SK-N-SH (cell line): ENCODE measurements around the gene CENPT. TPM values are rescaled to one million over a fixed set of nuclear protein-coding genes. Genes with fewer than 3 reads are reported as not detected.

Experiments used
- CTCF ChIA-PET: fragments of 300-600, 350-600 bp; formaldehyde crosslinking; extraction: SDS; loops from one replicate; lab custom pipeline; 2021; lab: Yijun Ruan, JAX
- POLR2A ChIA-PET: fragments of 350-600 bp; sonication (Branson Sonifier 250); formaldehyde crosslinking; extraction: SDS; loops from one replicate; lab custom pipeline; 2020; ENCODE audit warnings: antibody characterized with exemption, inconsistent platforms; lab: Yijun Ruan, JAX
- DNase-seq: peaks from one replicate; pipeline ENCODE4 v3.0.0; 2012
- H2AFZ ChIP-seq: fragments of 200-600 bp; sonication (generic); 2 replicates; pipeline ENCODE4 v1.8.1; 2016; ENCODE audit warnings: antibody characterized with exemption, mild to moderate bottlenecking, low read depth
- H3F3A ChIP-seq: fragments of 200-600 bp; sonication (generic); replicated peaks from 2 replicates; pipeline ENCODE3; 2016; ENCODE audit warnings: antibody characterized with exemption, mild to moderate bottlenecking; ENCODE audit not compliant: insufficient read depth
- H3K27ac ChIP-seq, 2 experiments: fragments of 200-500 bp in 1 of 2; fragments of 200-600 bp in 1 of 2; sonication (Bioruptor generic) in 1 of 2; sonication (generic), shearing (Covaris generic) in 1 of 2; 2 replicates each; pipeline versions ENCODE4 v1.5.1 to v1.6.1; 2014 to 2016; ENCODE audit warnings: low read depth in 2 of 2, inconsistent platforms in 1 of 2, low read length in 1 of 2, mild to moderate bottlenecking in 1 of 2, mixed read lengths in 1 of 2
- H3K27me3 ChIP-seq: fragments of 200-600 bp; sonication (generic), shearing (Covaris generic); 2 replicates; pipeline ENCODE4 v1.6.1; 2016; ENCODE audit warnings: mixed run types; ENCODE audit not compliant: insufficient read depth
- H3K36me3 ChIP-seq, 2 experiments: fragments of 200-500 bp in 1 of 2; fragments of 200-600 bp in 1 of 2; sonication (Bioruptor generic) in 1 of 2; sonication (generic) in 1 of 2; replicated peaks in 1 of 2; 2 replicates each; pipeline versions ENCODE3 to v1.5.1; 2014 to 2016; ENCODE audit warnings: low read length in 1 of 2, mild to moderate bottlenecking in 1 of 2; ENCODE audit not compliant: insufficient read depth in 2 of 2, control insufficient read depth in 1 of 2
- H3K4me1 ChIP-seq, 2 experiments: fragments of 200-500 bp in 1 of 2; fragments of 200-600 bp in 1 of 2; sonication (Bioruptor generic) in 1 of 2; sonication (generic), shearing (Covaris generic) in 1 of 2; 2 replicates each; pipeline versions ENCODE4 v1.5.1 to v1.6.1; 2014 to 2016; ENCODE audit warnings: low read depth in 1 of 2, low read length in 1 of 2, mixed run types in 1 of 2; ENCODE audit not compliant: insufficient read depth in 2 of 2, control insufficient read depth in 1 of 2
- H3K4me2 ChIP-seq: fragments of 200-600 bp; sonication (generic), shearing (Covaris generic); 2 replicates; pipeline ENCODE4 v1.6.1; 2017; ENCODE audit warnings: mixed run types
- H3K4me3 ChIP-seq, 2 experiments: fragments of 200-500 bp in 1 of 2; fragments of 200-600 bp in 1 of 2; sonication (Bioruptor generic) in 1 of 2; sonication (generic), shearing (Covaris generic) in 1 of 2; 2 replicates each; pipeline versions ENCODE4 v1.5.1 to v1.8.1; 2014 to 2016; ENCODE audit warnings: low read depth in 2 of 2, inconsistent platforms in 1 of 2, low read length in 1 of 2, mild to moderate bottlenecking in 1 of 2, mixed read lengths in 1 of 2, moderate library complexity in 1 of 2
- H3K79me2 ChIP-seq: fragments of 200-600 bp; sonication (generic); 2 replicates; pipeline ENCODE4 v1.8.1; 2017; ENCODE audit warnings: mild to moderate bottlenecking; ENCODE audit not compliant: insufficient read depth
- H3K9ac ChIP-seq: fragments of 200-600 bp; sonication (generic); 2 replicates; pipeline ENCODE4 v1.6.1; 2017; ENCODE audit warnings: mixed run types
- H3K9me2 ChIP-seq: fragments of 200-600 bp; sonication (generic); 2 replicates; pipeline ENCODE4 v1.6.1; 2017; ENCODE audit warnings: mixed run types
- H3K9me3 ChIP-seq: fragments of 200-600 bp; sonication (generic); 2 replicates; pipeline ENCODE4 v1.6.1; 2017; ENCODE audit warnings: mixed run types, mild to moderate bottlenecking, moderate library complexity
- H4K20me1 ChIP-seq: fragments of 200-600 bp; sonication (generic); 2 replicates; pipeline ENCODE4 v1.6.1; 2017; ENCODE audit warnings: mild to moderate bottlenecking, mixed run types; ENCODE audit not compliant: insufficient read depth
- CHD2 ChIP-seq: fragments of 150-350 bp; IDR thresholded peaks from 2 replicates; pipeline ENCODE4 v1.6.1; 2018; ENCODE audit warnings: low read length; ENCODE audit not compliant: partially characterized antibody
- FOSL2 ChIP-seq: IDR thresholded peaks from 2 replicates; pipeline ENCODE4 v1.4.0; 2012; ENCODE audit warnings: low read depth, mild to moderate bottlenecking, moderate library complexity, borderline replicate concordance
- FOXJ3 ChIP-seq: sonication (generic); formaldehyde crosslinking; IDR thresholded peaks from 2 replicates; pipeline ENCODE4 v1.5.1; 2020; ENCODE audit warnings: mild to moderate bottlenecking, missing genetic modification reagents
- FOXM1 ChIP-seq: IDR thresholded peaks from 2 replicates; pipeline ENCODE4 v1.4.0; 2012; ENCODE audit warnings: low read depth, mild to moderate bottlenecking
- GABPA ChIP-seq: IDR thresholded peaks from 2 replicates; pipeline ENCODE4 v1.4.0; 2012; ENCODE audit warnings: low read depth, mild to moderate bottlenecking
- MXI1 ChIP-seq: IDR thresholded peaks from 2 replicates; pipeline ENCODE4 v1.6.1; 2012; ENCODE audit warnings: mild to moderate bottlenecking, low read depth, low read length, improper control_type of control experiment
- NRF1 ChIP-seq: IDR thresholded peaks from 2 replicates; pipeline ENCODE4 v1.6.1; 2012; ENCODE audit warnings: low read depth, mild to moderate bottlenecking, low read length
- REST ChIP-seq: IDR thresholded peaks from 2 replicates; pipeline ENCODE4 v1.6.1; 2012; ENCODE audit warnings: mild to moderate bottlenecking, low read depth, low read length, moderate library complexity
- RFX5 ChIP-seq: IDR thresholded peaks from 2 replicates; pipeline ENCODE4 v1.6.1; 2012; ENCODE audit warnings: mild to moderate bottlenecking, improper control_type of control experiment, low read length
- RXRA ChIP-seq: IDR thresholded peaks from 2 replicates; pipeline ENCODE4 v1.4.0; 2012; ENCODE audit warnings: low read depth, mild to moderate bottlenecking, borderline replicate concordance
- TAF1 ChIP-seq: IDR thresholded peaks from 2 replicates; pipeline ENCODE4 v1.6.1; 2012; ENCODE audit warnings: low read depth, mild to moderate bottlenecking, low read length, moderate library complexity, borderline replicate concordance
- TEAD4 ChIP-seq: IDR thresholded peaks from 2 replicates; pipeline ENCODE4 v1.4.0; 2012; ENCODE audit warnings: mild to moderate bottlenecking, borderline replicate concordance; ENCODE audit not compliant: insufficient read depth
- ZBTB33 ChIP-seq: IDR thresholded peaks from 2 replicates; pipeline ENCODE4 v1.4.0; 2012; ENCODE audit warnings: low read depth, borderline replicate concordance
- WGBS: methylation state at CpG from one replicate; pipeline ENCODE4 v1.1.6; 2017; ENCODE audit warnings: low lambda C conversion rate; 5-methylcytosine and 5-hydroxymethylcytosine counted together
- polyA plus RNA-seq, 3 experiments: library from polyadenylated mRNA; depleted of rRNA; stranded (reverse); fragments of >200 nt; gene quantifications; 2 replicates each; pipeline ENCODE4 v1.2.3, GENCODE V29; 2012

Gene CENPT
- polyA plus RNA-seq, 1 of the 3 experiments (the other 2 are of a cell fraction) = 48.6 TPM

DNA sequence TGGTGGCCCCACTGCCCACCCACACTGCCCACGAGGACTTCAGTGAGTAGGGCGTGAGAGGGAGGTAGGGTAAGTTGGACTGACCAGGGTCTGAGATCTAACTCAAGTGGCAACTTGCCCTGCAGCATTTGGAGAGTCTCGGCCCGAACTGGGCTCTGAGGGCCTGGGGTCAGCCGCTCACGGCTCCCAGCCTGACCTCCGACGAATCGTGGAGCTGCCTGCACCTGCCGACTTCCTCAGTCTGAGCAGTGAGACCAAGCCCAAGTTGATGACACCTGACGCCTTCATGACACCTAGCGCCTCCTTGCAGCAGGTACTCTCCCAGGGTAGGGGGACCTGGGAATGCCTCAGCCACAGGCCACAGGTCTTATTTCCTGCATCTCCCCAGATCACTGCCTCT, 32.0 kb upstream of the CENPT start (continued):
- TF ChIP-seq ZBTB33 (no peak), FOXM1 (no peak), GABPA (no peak), RXRA (no peak)
- TF ChIP-seq, all 33 proteins: peak for 0

- H3K9me2 ChIP-seq = no peaks in the 10 kb centered on the region
- DNase-seq = no peak
- H3K9ac ChIP-seq = no peak overlapping the region
- H3K27ac ChIP-seq = no peak overlapping the region
- H3F3A ChIP-seq = peaks cover 7% of the 10 kb centered on the region
- no peak overlapping the region for H3K4me2 ChIP-seq
- ChIA-PET POLR2A (no interaction called here), CTCF (interaction anchor here (1.4 to 22.4 kb wide), 3 partner anchors 53 to 216 kb away, joined by 4 to 564 read pairs (median 12); partner anchors contain the start of genes CTRL, LCAT and PSMB10)
- no peaks in the 10 kb centered on the region for H3K9me3 ChIP-seq
- H2AFZ ChIP-seq = no peak overlapping the region
- 97% methylated on average over 9 of the region's 9 CpGs for WGBS
- H3K4me1 ChIP-seq = peaks cover 7 to 11% of the 10 kb centered on the region in 2 experiments; a peak in 1 of 4 replicates
- peaks cover 32% of the 10 kb centered on the region for H4K20me1 ChIP-seq
- no peak overlapping the region for H3K4me3 ChIP-seq
- TF ChIP-seq TAF1 (no peak), MXI1 (no peak), NRF1 (no peak), FOSL2 (no peak), CHD2 (no peak), RXRA (no peak), TEAD4 (no peak), FOXJ3 (CRISPR knock-in tag) (no peak), REST (no peak), RFX5 (no peak)
- peaks cover 31% of the 10 kb centered on the region for H3K79me2 ChIP-seq
- peaks cover 21 to 78% of the 10 kb centered on the region in 2 experiments for H3K36me3 ChIP-seq
- H3K27me3 ChIP-seq = no peaks in the 10 kb centered on the region
Measured at GRCh38 chr16:67878846-67879245, 31.4 kb upstream of the CENPT start.
